Panc1 (cell line): ENCODE measurements around the gene C10orf143. TPM values are rescaled to one million over a fixed set of nuclear protein-coding genes. Genes with fewer than 3 reads are reported as not detected.
"Not testable (repeated sequence)": the region's sequence is repeated elsewhere in the genome, so short reads cannot be mapped to it uniquely, and the experiment has no call there.

ENCODE experiments used
- ATAC-seq: fragments of 200-7000 bp; cut with Tn5 transposase; 2 replicates; pipeline ENCODE4 v1.9.1; 2020; ENCODE audit warnings: mild to moderate bottlenecking, moderate library complexity
- BruUV-seq: library from RNA; stranded (reverse); fragments of 400-500 nt; replicated peaks from 2 replicates; lab custom pipeline; 2021; lab: Mats Ljungman, UMichigan
- CTCF ChIA-PET: fragments of 300-600 bp; sonication (Branson Sonifier 250); formaldehyde crosslinking; loops from one replicate; lab custom pipeline; 2022; ENCODE audit warnings: antibody characterized with exemption; lab: Charles Lee
- POLR2A ChIA-PET: fragments of 300-600 bp; sonication (Branson Sonifier 250); formaldehyde crosslinking; loops from one replicate; lab custom pipeline; 2022; ENCODE audit warnings: antibody characterized with exemption; lab: Charles Lee
- DNase-seq: peaks from one replicate; pipeline ENCODE4 v3.0.0-alpha.2; 2010; ENCODE audit warnings: low read depth, low spot score
- H3K27ac ChIP-seq: 2 replicates; pipeline ENCODE4 v1.5.1; 2011; ENCODE audit warnings: mild to moderate bottlenecking, low read length, inconsistent platforms
- H3K27me3 ChIP-seq: fragments of 200-500 bp; sonication (Bioruptor generic); 2 replicates; pipeline ENCODE4 v1.6.0; 2014; ENCODE audit warnings: low read length, inconsistent platforms; ENCODE audit not compliant: control insufficient read depth, insufficient read depth
- H3K36me3 ChIP-seq: fragments of 200-500 bp; sonication (Bioruptor generic); 2 replicates; pipeline ENCODE4 v1.5.1; 2014; ENCODE audit warnings: inconsistent platforms, mild to moderate bottlenecking, low read length, moderate library complexity; ENCODE audit not compliant: control insufficient read depth, insufficient read depth
- H3K4me1 ChIP-seq: 2 replicates; pipeline ENCODE4 v1.5.1; 2011; ENCODE audit warnings: inconsistent platforms, mild to moderate bottlenecking, low read length, moderate library complexity; ENCODE audit not compliant: control insufficient read depth, insufficient read depth
- H3K4me3 ChIP-seq, 2 experiments: 2 replicates each; pipeline ENCODE4 v1.5.1; 2011 to 2012; ENCODE audit warnings: low read depth in 2 of 2, low read length in 2 of 2, mild to moderate bottlenecking in 2 of 2, inconsistent platforms in 1 of 2, moderate library complexity in 1 of 2
- H3K9me3 ChIP-seq: fragments of 200-500 bp; sonication (Bioruptor generic); 2 replicates; pipeline ENCODE4 v1.5.1; 2014; ENCODE audit warnings: low read depth, mild to moderate bottlenecking, inconsistent platforms, low read length, moderate library complexity; ENCODE audit not compliant: control insufficient read depth, insufficient read depth
- POLR2AphosphoS5 ChIP-seq: IDR thresholded peaks from 2 replicates; pipeline ENCODE4 v1.6.1; 2012; ENCODE audit warnings: mild to moderate bottlenecking, low read depth, low read length, moderate library complexity
- SIN3A ChIP-seq: IDR thresholded peaks from 2 replicates; pipeline ENCODE4 v1.6.1; 2012; ENCODE audit warnings: low read depth, mild to moderate bottlenecking, low read length, moderate library complexity, borderline replicate concordance; ENCODE audit not compliant: insufficient read depth
- TCF7L2 ChIP-seq: IDR thresholded peaks from 2 replicates; pipeline ENCODE4 v1.6.1; 2011; ENCODE audit warnings: mild to moderate bottlenecking, low read depth, low read length, inconsistent platforms
- in situ Hi-C: cut with HindIII; loops from 2 replicates; pipeline ENCODE4 v1.10.0; 2016; ENCODE audit warnings: low sequenced_read_pairs, low pct_unique_long_range_greater_than_20kb
- intact Hi-C: fragments of 100-400 bp; cut with micrococcal nuclease; formaldehyde crosslinking; loops from one replicate; pipeline ENCODE4 v1.10.0; 2022; ENCODE audit not compliant: unreplicated experiment
- total RNA-seq: library from RNA; stranded (reverse); gene quantifications from one replicate; pipeline ENCODE4 v1.2.1, GENCODE V29; 2021; ENCODE audit not compliant: unreplicated experiment
- TF ChIP-seq, protein P1 (sequence below): fragments of 450-650 bp; IDR thresholded peaks from 2 replicates; pipeline ENCODE4 v1.5.1; 2017; ENCODE audit warnings: mild to moderate bottlenecking
- TF ChIP-seq, protein P2 (sequence below), 2 experiments: IDR thresholded peaks; 2 replicates each; pipeline ENCODE4 v1.6.1; 2011 to 2012; ENCODE audit warnings: low read depth in 2 of 2, control low read depth in 1 of 2, low read length in 1 of 2, mild to moderate bottlenecking in 1 of 2, moderate library complexity in 1 of 2; ENCODE audit not compliant: insufficient read depth in 1 of 2

C10orf143 gene
- total RNA-seq, 1 experiment from 2014 or later: 1.0 TPM

DNA sequence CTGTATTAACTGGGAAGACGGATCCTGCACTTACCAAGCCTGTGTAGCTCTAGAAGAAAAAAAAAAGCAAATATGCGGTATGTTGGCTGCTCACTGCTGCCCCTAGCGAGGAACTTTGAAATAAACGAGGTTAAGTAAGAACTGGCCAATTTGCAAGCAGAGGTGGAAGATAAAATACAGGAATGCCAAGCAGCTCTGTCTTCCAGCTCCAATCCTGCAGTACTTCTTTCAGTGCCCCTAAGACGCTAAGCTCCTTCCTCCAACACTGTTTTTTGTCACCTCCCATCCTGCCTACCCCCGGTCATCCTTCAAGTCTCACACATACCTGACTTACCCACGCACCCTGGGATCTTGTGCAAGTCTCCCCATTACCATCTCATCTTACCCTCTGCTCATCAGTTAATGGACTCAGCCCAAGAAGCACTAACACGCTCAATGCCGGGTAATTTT lies 809 bp downstream of the C10orf143 start:
- DNase-seq (peak; percentile 73), ATAC-seq (no peak)
- H3K4me1 ChIP-seq: peaks cover 9% of the 10 kb centered on the region
- peak overlapping the region; percentile 99 for H3K27ac ChIP-seq
- peak overlapping the region; percentile 77 to 91 for H3K4me3 ChIP-seq
- in situ Hi-C loops: no loop called here
- ChIA-PET CTCF (interaction anchor here (0.7 to 1.3 kb wide), 4 partner anchors 12 to 1234 kb away, joined by 3 to 5 read pairs (median 3); no protein-coding TSS in a partner anchor), POLR2A (interaction anchor here (0.5 to 1.0 kb wide), 4 partner anchors 26 to 366 kb away, joined by 3 to 10 read pairs (median 4); partner anchors contain the start of gene GLRX3)
- H3K9me3 ChIP-seq: no peaks in the 10 kb centered on the region
- BruUV-seq: TSS peak; percentile 81
- TF ChIP-seq, protein P1, sequence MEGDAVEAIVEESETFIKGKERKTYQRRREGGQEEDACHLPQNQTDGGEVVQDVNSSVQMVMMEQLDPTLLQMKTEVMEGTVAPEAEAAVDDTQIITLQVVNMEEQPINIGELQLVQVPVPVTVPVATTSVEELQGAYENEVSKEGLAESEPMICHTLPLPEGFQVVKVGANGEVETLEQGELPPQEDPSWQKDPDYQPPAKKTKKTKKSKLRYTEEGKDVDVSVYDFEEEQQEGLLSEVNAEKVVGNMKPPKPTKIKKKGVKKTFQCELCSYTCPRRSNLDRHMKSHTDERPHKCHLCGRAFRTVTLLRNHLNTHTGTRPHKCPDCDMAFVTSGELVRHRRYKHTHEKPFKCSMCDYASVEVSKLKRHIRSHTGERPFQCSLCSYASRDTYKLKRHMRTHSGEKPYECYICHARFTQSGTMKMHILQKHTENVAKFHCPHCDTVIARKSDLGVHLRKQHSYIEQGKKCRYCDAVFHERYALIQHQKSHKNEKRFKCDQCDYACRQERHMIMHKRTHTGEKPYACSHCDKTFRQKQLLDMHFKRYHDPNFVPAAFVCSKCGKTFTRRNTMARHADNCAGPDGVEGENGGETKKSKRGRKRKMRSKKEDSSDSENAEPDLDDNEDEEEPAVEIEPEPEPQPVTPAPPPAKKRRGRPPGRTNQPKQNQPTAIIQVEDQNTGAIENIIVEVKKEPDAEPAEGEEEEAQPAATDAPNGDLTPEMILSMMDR: peak; percentile 95
- no peak for TF ChIP-seq POLR2AphosphoS5
- intact Hi-C loops: loop anchor here (2.0 kb wide), 1 partner anchor 27 kb away; the partner anchor contains the start of gene GLRX3
- no peaks in the 10 kb centered on the region for H3K27me3 ChIP-seq
- H3K36me3 ChIP-seq: no peaks in the 10 kb centered on the region

DNA sequence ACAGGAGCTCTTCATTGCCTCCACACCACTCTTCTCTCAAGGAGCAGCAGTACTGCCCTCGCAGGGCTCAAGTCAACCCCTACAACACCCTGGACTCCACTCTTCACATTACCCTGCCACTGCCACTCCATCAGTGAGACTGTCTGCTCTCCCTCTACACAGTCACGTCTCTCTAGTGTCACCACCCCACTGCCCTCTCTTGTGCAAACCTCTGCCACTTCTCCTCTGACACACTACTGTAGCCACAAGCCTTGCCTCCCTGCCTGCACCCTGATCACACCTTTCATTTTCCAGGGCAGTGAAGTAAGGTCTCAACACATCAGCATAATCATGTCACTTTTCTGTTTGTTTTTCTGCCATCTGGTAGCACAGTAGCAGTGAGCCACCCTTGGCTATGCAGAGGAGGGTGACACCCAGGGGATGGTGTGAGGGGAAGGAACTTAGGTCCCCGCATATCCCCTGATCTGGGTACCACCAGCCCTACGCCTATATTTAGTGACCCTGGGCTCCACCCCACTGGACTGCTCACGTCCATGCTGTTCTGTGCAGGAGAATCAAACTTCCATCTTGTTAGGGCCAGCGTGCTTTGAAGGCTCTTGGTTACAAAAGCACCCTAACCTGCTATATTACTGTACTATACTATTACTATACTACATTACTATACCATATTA lies 1.6 kb downstream of the C10orf143 start:
- ChIA-PET POLR2A (no interaction called here), CTCF (interaction anchor here (0.9 to 1.3 kb wide), 3 partner anchors 12 to 67 kb away, joined by 3 read pairs; no protein-coding TSS in a partner anchor)

DNA sequence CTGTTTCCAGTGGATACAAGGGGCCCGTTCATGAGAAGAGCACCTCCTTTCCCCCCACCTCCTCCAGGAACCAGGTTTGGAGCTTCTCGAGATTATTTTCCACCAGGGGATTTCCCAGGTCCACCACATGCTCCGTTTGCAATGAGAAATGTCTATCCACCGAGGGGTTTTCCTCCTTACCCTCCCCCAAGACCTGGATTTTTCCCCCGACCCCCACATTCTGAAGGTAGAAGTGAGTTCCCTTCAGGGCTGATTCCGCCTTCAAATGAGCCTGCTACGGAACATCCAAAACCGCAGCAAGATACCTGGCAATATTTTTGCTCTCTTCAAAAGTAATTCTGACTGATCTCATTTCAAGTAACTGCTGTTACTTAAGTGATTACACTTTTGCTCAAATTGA lies 2.5 kb downstream of the C10orf143 start:
- H3K4me3 ChIP-seq, H3K27me3 ChIP-seq, intact Hi-C loops, H3K4me1 ChIP-seq, in situ Hi-C loops, ATAC-seq, POLR2A ChIA-PET, H3K36me3 ChIP-seq, H3K27ac ChIP-seq, BruUV-seq, H3K9me3 ChIP-seq, CTCF ChIA-PET, DNase-seq: not testable (repeated sequence)

More for the DNA sequence above, 1.6 kb downstream of the C10orf143 start:
- no peaks in the 10 kb centered on the region for H3K27me3 ChIP-seq
- peak overlapping the region; percentile 77 to 91 for H3K4me3 ChIP-seq
- BruUV-seq: no TSS peak
- no peaks in the 10 kb centered on the region for H3K36me3 ChIP-seq
- peaks cover 9% of the 10 kb centered on the region for H3K4me1 ChIP-seq
- in situ Hi-C loops (no loop called here), intact Hi-C loops (no loop called here)
- peak overlapping the region; percentile 99 for H3K27ac ChIP-seq
- no peak for ATAC-seq
- no peaks in the 10 kb centered on the region for H3K9me3 ChIP-seq
- DNase-seq: no peak
- TF ChIP-seq SIN3A (no peak), TCF7L2 (no peak), POLR2AphosphoS5 (no peak)
- TF ChIP-seq, protein P1: no peak
- TF ChIP-seq, protein P2, sequence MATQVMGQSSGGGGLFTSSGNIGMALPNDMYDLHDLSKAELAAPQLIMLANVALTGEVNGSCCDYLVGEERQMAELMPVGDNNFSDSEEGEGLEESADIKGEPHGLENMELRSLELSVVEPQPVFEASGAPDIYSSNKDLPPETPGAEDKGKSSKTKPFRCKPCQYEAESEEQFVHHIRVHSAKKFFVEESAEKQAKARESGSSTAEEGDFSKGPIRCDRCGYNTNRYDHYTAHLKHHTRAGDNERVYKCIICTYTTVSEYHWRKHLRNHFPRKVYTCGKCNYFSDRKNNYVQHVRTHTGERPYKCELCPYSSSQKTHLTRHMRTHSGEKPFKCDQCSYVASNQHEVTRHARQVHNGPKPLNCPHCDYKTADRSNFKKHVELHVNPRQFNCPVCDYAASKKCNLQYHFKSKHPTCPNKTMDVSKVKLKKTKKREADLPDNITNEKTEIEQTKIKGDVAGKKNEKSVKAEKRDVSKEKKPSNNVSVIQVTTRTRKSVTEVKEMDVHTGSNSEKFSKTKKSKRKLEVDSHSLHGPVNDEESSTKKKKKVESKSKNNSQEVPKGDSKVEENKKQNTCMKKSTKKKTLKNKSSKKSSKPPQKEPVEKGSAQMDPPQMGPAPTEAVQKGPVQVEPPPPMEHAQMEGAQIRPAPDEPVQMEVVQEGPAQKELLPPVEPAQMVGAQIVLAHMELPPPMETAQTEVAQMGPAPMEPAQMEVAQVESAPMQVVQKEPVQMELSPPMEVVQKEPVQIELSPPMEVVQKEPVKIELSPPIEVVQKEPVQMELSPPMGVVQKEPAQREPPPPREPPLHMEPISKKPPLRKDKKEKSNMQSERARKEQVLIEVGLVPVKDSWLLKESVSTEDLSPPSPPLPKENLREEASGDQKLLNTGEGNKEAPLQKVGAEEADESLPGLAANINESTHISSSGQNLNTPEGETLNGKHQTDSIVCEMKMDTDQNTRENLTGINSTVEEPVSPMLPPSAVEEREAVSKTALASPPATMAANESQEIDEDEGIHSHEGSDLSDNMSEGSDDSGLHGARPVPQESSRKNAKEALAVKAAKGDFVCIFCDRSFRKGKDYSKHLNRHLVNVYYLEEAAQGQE (IDR thresholded peaks at IDR 0.05; ENCODE audit: insufficient read depth in 1 of 2, low read depth in 2 of 2, low read length in 1 of 2): no peak
